HFFc6 (cell line): ENCODE results near the gene OGA. TPM values are rescaled to one million over a fixed set of nuclear protein-coding genes. Genes with fewer than 3 reads are reported as not detected.

Source experiments
- DNase-seq: peaks from one replicate; pipeline ENCODE4 v3.0.0-alpha.2; 2018
- H3K27ac Mint-ChIP-seq: 2 replicates; pipeline ENCODE4 v1.8.0; 2020; ENCODE audit warnings: mild to moderate bottlenecking, mixed read lengths
- H3K27me3 Mint-ChIP-seq: 2 replicates; pipeline ENCODE4 v1.8.0; 2021; ENCODE audit warnings: mild to moderate bottlenecking, moderate library complexity, mixed read lengths; ENCODE audit not compliant: insufficient read depth
- H3K36me3 Mint-ChIP-seq: 2 replicates; pipeline ENCODE4 v1.8.0; 2021; ENCODE audit warnings: low read depth, mixed read lengths
- H3K4me1 Mint-ChIP-seq: 2 replicates; pipeline ENCODE4 v1.8.0; 2020; ENCODE audit warnings: low read depth, mixed read lengths
- H3K4me3 Mint-ChIP-seq: 2 replicates; pipeline ENCODE4 v1.8.0; 2020; ENCODE audit warnings: mild to moderate bottlenecking, moderate library complexity, mixed read lengths
- H3K9me3 Mint-ChIP-seq: 2 replicates; pipeline ENCODE4 v1.8.0; 2020; ENCODE audit warnings: mild to moderate bottlenecking, mixed read lengths
- long read RNA-seq: library from polyadenylated mRNA; unstranded; transcript quantifications from one replicate; pipeline ENCODE4 v2.0.0, GENCODE V29; 2019
- total RNA-seq, 6 experiments: library from RNA; stranded (reverse); fragmentation: NEBNext Ultra II Directional; extraction: Animal tissue kit (Norgen Biotek cat#: 25700); gene quantifications; 2 replicates in 1 of 6; 3 replicates in 5 of 6; pipeline ENCODE4 v1.2.3, GENCODE V29; 2021
- TF ChIP-seq, protein P1 (sequence below): fragments of 200-600 bp; sonication (generic); IDR thresholded peaks from 2 replicates; pipeline ENCODE4 v1.5.0; 2021; ENCODE audit warnings: antibody characterized with exemption, mild to moderate bottlenecking

Gene OGA
- 10 to 100 TPM; 56.2 to 61.6 (median 59.1) TPM for total RNA-seq
- long read RNA-seq, partial matches to known transcripts, result 8 of 22 reads
- long read RNA-seq, other reads (novel, unspliced or antisense), result 10 of 22 reads

DNA sequence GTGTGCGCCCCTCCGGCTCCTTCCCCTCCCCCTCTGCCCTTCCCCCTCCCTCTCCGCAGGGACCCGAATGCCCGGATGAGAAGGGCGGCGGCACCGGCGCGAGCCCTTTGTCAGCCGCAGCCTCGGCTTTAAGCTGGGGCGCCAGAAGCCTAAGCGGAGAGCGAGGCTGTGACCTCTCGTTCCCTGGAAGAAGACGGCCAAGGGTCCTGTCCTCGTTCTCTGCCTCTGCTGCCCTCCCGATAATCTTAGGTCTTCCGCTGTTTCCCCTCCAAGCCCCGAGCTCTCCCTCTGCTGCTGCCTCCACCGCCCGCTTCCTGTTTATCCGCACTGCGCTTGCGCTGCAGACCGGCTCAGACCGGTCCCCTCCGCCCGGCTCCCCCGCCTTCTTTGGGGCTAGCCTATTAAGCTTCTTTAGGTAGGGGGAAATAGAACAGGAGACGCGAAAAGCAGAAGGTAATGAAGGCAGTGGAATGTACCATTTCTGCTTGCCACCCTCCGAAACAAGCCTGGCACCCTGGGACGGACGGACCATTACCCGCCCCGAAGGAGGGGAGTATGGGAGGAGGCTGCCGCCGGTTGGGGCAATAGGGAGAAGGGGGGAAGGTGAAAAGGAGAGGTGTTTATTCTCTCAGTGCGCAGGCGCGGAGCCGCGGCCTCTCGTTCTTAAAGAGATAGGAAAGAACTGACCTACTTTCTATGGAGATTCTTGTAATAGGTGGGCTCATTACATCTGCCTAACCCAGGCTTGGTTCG is at the start of gene OGA:
Gene OGA (minus strand): TSS at position 326 of the 753 bp plus-strand sequence. CDS start 422 bp downstream, outside the sequence.
- H3K27ac Mint-ChIP-seq, result peak within 1 kb of the TSS; percentile 95
- peaks cover 33% of the 10 kb centered on the region for H3K4me1 Mint-ChIP-seq
- peaks cover 37% of the 10 kb centered on the region for H3K36me3 Mint-ChIP-seq
- no peaks in the 10 kb centered on the region for H3K9me3 Mint-ChIP-seq
- DNase-seq, result peak; percentile 100
- peaks cover 4% of the 10 kb centered on the region for H3K27me3 Mint-ChIP-seq
- peak within 1 kb of the TSS; percentile 93 for H3K4me3 Mint-ChIP-seq
- TF ChIP-seq, protein P1, sequence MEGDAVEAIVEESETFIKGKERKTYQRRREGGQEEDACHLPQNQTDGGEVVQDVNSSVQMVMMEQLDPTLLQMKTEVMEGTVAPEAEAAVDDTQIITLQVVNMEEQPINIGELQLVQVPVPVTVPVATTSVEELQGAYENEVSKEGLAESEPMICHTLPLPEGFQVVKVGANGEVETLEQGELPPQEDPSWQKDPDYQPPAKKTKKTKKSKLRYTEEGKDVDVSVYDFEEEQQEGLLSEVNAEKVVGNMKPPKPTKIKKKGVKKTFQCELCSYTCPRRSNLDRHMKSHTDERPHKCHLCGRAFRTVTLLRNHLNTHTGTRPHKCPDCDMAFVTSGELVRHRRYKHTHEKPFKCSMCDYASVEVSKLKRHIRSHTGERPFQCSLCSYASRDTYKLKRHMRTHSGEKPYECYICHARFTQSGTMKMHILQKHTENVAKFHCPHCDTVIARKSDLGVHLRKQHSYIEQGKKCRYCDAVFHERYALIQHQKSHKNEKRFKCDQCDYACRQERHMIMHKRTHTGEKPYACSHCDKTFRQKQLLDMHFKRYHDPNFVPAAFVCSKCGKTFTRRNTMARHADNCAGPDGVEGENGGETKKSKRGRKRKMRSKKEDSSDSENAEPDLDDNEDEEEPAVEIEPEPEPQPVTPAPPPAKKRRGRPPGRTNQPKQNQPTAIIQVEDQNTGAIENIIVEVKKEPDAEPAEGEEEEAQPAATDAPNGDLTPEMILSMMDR, result no peak

DNA sequence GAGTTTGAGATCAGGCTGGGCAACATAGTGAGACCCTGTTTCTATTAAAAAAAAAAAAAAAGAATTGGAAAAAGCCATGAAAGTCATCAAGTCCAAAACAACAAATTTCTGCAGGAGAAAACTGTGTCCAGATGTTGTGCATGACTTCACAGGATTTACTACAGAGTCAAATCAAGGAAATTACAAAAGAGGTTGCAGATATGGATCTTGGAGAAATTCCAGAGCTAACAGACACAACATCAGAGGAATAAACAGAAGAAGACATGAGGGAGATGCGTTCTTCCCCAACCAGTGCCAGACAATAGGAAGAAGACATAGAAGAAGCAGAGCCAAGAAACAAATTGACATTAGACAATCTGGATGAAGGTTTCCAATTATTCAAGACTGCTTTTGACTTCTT is 49.7 kb upstream of the OGA start:
- Mint-ChIP-seq H3K36me3 (peaks cover 25% of the 10 kb centered on the region), H3K4me3 (no peak overlapping the region), H3K27ac (no peak overlapping the region), H3K27me3 (peaks cover 1% of the 10 kb centered on the region), H3K4me1 (peaks cover 6% of the 10 kb centered on the region), H3K9me3 (peaks cover 6% of the 10 kb centered on the region)
- TF ChIP-seq, protein P1, result no peak
- no peak for DNase-seq

DNA sequence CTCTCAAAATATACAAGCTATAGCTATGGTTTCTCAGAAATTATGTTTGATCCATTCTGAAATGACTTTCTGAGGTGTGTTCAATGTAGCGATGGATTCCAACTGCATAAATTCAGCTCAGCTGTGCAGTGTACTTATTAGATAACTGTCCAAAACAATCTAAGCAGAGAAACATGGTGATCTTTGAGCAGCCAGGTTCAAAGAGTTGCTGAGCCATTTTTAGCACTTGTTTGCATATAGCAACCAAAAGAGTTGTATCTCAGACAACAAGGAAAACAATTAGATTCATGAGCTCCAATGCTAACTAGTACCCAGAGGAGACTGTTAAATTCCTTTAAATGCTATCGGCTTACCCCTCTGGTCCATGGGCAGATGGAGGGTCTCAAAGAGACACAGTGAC is 41.3 kb upstream of the OGA start:
- peaks cover 1% of the 10 kb centered on the region; the same call in 1 of the 2 replicates for H3K27me3 Mint-ChIP-seq
- H3K9me3 Mint-ChIP-seq, result peaks cover 13% of the 10 kb centered on the region
- H3K4me3 Mint-ChIP-seq, result no peak overlapping the region
- peaks cover 12% of the 10 kb centered on the region for H3K4me1 Mint-ChIP-seq
- no peak for DNase-seq
- TF ChIP-seq, protein P1, result no peak
- no peak overlapping the region for H3K27ac Mint-ChIP-seq
- peaks cover 32% of the 10 kb centered on the region for H3K36me3 Mint-ChIP-seq

DNA sequence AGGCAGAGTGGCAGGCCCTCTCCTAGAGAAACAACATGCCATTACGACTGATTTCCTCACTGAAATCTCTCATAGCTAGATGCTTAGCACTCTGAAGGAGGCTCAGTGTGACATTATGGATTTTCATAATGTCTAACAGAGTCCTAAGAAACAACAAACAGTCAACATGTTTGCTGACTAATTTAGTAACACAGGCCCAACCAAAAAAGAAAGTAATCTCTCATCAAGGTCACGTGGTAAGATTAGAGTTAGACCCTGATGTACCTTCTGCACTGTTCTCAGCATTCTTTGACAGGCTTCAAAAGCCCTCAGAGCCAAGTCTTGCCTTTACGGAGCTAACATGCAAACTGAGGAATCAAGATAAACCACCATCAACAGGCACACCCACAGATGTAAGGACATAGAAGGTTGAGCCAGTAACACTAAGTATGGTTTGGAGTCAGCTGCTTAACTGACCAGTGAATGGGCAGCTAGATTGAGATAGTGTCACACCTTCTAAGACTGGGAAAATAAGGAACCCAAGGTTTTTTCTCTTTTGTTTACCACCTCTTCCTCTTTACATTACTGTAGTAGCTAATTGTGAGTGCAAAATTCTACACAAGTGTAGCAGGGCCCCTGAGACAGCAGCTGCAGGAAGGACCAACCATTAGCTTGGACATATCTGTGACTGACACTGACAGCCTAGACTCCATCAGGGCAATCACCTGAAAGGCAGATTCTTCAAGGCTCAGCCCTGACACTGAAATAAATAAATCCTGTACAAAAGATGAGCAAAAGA is 40.7 kb upstream of the OGA start:
- Mint-ChIP-seq H3K27me3 (peaks cover 1% of the 10 kb centered on the region; the same call in 1 of the 2 replicates), H3K4me1 (peaks cover 12% of the 10 kb centered on the region), H3K27ac (no peak overlapping the region), H3K4me3 (no peak overlapping the region), H3K9me3 (peaks cover 13% of the 10 kb centered on the region), H3K36me3 (peaks cover 26% of the 10 kb centered on the region)
- TF ChIP-seq, protein P1, result no peak
- DNase-seq, result no peak

DNA sequence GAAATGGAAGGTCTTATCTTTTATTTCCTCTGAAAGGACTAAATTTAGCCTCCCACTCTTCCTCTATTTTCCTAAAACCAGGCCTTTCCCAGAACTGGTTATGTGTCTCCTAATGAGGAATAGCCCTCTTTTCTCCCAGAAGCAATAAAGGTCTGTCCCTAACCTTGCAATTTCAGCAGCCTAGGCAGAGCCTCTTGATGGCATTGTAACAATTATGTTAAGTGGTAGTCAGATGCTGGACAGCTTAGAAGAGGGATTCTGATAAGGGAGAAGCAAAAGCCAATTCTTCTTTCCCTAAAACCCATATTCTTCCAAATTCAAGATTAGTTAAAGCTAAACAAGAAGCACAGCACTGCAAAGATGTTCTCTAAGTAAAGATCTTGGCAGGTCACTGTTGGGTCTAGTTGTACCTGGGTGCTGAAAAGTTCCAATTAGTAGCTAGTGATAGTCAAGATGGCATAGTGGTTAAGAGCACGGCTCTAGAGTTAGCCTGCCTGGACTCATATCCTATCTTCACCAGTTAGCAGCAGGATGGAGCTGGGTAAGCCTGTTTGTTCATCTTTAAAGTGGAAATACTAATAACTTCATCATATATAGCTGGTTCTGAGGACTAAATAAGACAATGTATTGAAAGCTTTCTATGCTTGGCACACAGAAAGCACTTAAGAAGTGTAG is 39.7 kb upstream of the OGA start:
- Mint-ChIP-seq H3K27ac (no peak overlapping the region), H3K27me3 (peaks cover 1% of the 10 kb centered on the region; the same call in 1 of the 2 replicates), H3K4me1 (peaks cover 12% of the 10 kb centered on the region), H3K36me3 (peaks cover 26% of the 10 kb centered on the region), H3K4me3 (no peak overlapping the region), H3K9me3 (peaks cover 13% of the 10 kb centered on the region)
- TF ChIP-seq, protein P1, result no peak
- no peak for DNase-seq
